GM18951 (cell line): ENCODE measurements around the gene GALNT17.

Experiments used
- POLR2A ChIP-seq: IDR thresholded peaks from 4 replicates; pipeline ENCODE4 v1.6.1; 2011; ENCODE audit warnings: mild to moderate bottlenecking; ENCODE audit not compliant: insufficient read length, insufficient read depth; ENCODE audit errors: extremely low read depth
- in situ Hi-C: fragments of 300-500 bp; cut with MboI; formaldehyde crosslinking; loops from one replicate; pipeline ENCODE4 v1.12.0; 2022; ENCODE audit warnings: low sequenced_read_pairs, mixed read lengths, inconsistent platforms; ENCODE audit not compliant: unreplicated experiment

The GALNT17 gene

GRCh38 chr7:71264005-71264404 is 132.1 kb downstream of the GALNT17 start:
- no peak for TF ChIP-seq POLR2A
- in situ Hi-C loops, result no loop called here

GRCh38 chr7:71266912-71267311 is 135.0 kb downstream of the GALNT17 start:
- in situ Hi-C loops, result no loop called here
- no peak for TF ChIP-seq POLR2A

- in situ Hi-C loops, result no loop called here
- no peak for TF ChIP-seq POLR2A
Measured at GRCh38 chr7:71267734-71268469, 136.0 kb downstream of the GALNT17 start.

DNA sequence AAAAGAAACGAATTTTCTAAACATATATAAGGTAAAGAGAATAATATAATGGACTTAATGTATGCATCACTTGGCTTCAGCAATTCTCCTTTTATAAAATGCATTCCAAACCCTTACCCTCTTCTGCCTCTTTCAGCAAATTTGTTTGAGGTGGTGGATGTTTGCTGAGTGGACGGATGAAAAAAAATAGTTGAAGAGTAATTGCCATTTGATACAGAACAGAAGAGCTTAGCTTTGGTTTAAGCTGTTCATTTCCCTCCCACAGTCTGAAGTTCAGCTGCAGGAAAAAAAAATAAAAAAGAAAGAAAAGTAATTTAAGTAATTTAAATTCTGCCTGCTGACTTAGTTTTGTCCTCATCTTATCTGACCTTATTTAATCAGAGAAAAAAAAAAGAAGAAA is 138.6 kb downstream of the GALNT17 start:
- in situ Hi-C loops, result no loop called here
- TF ChIP-seq POLR2A, result no peak

DNA sequence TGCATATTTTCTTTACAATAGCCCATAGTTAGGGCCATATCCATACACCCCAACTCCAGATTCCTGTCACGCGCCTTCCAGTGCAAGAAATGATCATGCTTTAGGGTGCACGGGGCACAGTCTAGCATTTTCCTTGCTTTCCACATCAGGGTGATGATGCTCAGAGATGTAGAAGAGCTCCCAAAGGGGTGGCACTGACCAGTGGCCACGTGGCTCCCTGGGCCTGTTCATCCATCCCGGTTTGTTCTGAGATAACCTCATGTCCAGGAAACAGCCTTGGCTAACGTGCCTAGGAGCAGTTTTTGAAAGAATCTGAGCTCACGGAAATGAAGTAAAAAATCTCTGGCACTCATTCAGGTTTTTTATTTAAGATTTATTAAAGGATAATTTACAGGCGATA is 139.3 kb downstream of the GALNT17 start:
- in situ Hi-C loops, result no loop called here
- no peak for TF ChIP-seq POLR2A

- no peak for TF ChIP-seq POLR2A
- in situ Hi-C loops, result no loop called here
Measured at GRCh38 chr7:71272509-71273490, 140.9 kb downstream of the GALNT17 start.

DNA sequence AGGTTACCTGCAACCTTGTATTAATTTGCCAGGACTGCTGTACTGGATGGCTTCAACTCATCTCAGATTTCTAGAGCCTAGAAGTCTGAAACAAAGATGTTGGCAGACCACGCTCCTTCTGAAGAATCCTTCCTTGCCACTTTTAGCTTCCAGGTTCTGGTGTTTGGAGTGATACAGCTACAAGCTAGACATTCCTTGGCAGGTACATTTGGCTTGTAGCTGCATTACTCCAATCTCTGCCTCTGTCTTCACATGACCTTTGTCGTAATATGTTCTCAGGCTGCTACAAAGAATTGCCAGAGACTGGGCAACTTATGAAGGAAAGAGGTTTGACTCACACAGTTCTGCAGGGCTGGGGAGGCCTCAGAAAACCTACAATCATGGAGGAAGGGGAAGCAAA is 146.3 kb downstream of the GALNT17 start:
- in situ Hi-C loops, result no loop called here
- TF ChIP-seq POLR2A, result no peak

DNA sequence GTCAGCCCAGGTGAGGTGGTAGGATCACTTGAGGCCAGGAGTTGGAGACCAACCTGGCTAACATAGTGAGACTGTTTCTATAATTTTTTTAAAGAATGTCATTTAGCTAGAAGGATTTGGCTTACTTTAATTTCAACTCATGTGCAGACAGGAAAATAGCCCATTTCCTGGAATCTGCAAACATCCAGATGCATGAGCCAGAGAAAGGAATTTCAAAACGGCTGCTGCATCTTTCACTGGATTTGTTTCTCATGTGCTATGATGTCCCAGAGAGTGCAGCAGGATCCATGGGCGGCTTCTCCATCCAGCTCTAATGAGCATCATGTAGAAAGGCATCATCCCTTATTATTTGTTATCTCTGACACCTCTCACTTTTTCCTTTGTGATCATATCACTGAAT is 149.3 kb downstream of the GALNT17 start:
- TF ChIP-seq POLR2A, result no peak
- in situ Hi-C loops, result no loop called here

DNA sequence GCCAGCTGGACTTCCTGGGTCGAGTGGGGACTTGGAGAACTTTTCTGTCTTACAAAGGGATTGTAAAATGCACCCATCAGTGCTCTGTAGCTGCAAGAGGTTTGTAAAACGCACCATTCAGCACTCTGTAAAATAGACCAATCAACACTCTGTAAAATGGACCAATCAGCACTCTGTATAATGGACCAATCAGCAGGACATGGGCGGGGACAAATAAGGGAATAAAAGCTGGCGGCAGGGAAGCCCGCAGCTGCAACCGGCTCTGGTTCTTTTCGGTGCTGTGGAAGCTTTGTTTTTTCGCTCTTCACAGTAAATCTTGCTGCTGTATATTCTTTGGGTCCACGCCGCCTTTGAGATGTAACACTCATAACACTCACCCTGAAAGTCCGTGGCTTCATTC is 151.9 kb downstream of the GALNT17 start:
- in situ Hi-C loops, result no loop called here
- TF ChIP-seq POLR2A, result no peak

DNA sequence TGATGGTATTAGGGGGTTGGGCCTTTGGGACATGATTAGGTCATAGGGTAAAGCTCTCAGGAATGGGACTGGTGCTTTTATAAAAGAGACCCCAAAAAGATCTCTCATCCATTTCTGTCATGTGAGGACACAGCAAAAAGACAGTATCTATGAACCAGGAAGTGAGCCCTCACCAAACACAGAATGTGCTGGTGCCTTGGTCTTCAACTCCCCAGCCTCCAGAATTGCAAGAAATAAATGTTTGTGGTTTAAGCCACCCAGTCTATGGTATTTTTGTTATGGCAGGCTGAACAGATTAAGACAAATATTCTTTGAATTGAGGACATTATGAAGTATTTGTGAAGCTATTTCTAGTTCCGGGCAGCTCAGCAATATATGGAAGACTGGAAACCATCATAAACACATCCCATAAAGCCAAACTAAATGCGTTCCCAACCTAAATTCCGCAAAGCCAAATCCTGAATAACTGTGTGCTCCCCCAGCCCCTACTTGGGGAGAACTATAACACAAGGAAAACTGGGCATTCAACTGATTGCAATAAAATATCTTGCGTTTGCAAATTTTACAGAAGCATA is 153.7 kb downstream of the GALNT17 start:
- in situ Hi-C loops, result no loop called here
- no peak for TF ChIP-seq POLR2A

DNA sequence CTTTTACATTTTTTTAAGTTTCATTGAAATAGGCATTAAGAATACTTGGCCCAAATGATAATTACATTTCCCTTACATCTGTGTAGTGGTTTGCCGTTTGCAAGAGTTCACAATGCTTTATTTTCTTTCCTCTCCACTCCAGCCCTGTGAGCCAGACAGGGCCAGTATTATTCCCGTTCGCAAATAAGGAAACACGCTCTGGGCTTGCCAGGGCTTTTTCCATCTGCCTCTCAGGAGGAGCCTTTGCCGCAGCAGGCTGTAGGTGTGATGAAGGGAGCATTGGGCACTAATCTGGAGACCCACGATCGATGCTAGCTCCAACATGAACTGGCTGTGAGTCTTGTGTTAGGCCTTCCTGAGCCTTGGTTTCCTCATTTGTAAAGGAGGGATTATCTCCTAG is 154.4 kb downstream of the GALNT17 start:
- TF ChIP-seq POLR2A, result no peak
- in situ Hi-C loops, result no loop called here

DNA sequence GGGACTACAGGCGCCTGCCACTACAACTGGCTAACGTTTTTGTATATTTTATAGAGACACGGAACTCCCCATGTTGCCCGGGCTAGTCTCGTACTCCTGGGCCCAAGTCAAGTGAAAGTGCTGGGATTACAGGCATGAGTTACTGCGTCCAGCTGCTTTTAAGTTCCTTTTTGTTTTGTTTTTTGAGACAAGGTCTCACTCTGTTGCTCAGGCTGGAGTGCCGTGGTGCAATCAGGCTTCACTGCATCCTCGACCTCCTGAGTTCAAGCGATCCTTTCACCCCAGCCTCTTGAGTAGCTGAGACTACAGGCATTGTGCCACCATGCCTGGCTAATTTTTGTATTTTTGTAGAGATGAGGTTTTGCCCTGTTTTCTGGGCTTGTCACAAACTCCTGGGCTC is 155.0 kb downstream of the GALNT17 start:
- in situ Hi-C loops, result no loop called here
- no peak for TF ChIP-seq POLR2A

DNA sequence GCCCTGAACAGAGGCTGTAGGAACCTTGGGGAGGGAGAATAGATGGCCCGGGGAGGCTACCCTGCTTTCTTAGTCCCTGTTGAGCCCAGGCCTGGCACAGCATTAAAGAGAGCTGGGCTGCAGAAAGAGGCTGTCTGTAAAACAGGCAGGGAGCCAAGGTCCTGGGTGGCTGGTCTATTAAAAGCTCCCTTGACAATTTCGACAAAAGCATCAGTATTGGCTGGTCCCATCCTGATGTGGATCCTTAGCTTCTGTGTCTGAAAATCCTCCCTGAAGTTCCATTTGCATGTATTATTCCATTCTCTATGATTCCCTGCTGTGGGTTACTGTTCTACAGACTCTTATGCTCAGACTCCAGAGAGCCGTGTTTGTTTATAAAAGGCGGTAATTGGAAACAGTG is 158.5 kb downstream of the GALNT17 start:
- TF ChIP-seq POLR2A, result no peak
- in situ Hi-C loops, result no loop called here

- TF ChIP-seq POLR2A, result no peak
- in situ Hi-C loops, result no loop called here
Measured at GRCh38 chr7:71298378-71298777, 166.4 kb downstream of the GALNT17 start.

GRCh38 chr7:71300086-71300485 is 168.1 kb downstream of the GALNT17 start:
- no peak for TF ChIP-seq POLR2A
- in situ Hi-C loops, result no loop called here
